Liver (tissue), 3 donors: ENCODE results near the gene LAMB1.

ENCODE experiments used
- CTCF ChIP-seq: fragments of 150-350 bp; IDR thresholded peaks from 2 replicates; pipeline ENCODE4 v1.5.1; 2017; ENCODE audit warnings: improper control_type of control experiment, low read depth, low read length; ENCODE audit not compliant: missing input control
- EGR1 ChIP-seq, 2 donors: IDR thresholded peaks; 2 replicates each; pipeline ENCODE4 v1.6.1; 2016 to 2018; ENCODE audit warnings: antibody characterized with exemption in 2 of 2, low read depth in 2 of 2
- FOXA1 ChIP-seq: IDR thresholded peaks from 2 replicates; pipeline ENCODE4 v1.6.1; 2016; ENCODE audit warnings: antibody characterized with exemption
- JUND ChIP-seq, 2 donors: IDR thresholded peaks; 2 replicates each; pipeline ENCODE4 v1.6.1; 2016; ENCODE audit warnings: antibody characterized with exemption in 2 of 2
- RXRA ChIP-seq, 2 donors: IDR thresholded peaks; 2 replicates each; pipeline ENCODE4 v1.6.1; 2017 to 2018; ENCODE audit warnings: antibody characterized with exemption in 2 of 2, mild to moderate bottlenecking in 1 of 2
- TF ChIP-seq, protein P1 (sequence below): IDR thresholded peaks from 2 replicates; pipeline ENCODE4 v1.6.1; 2016; ENCODE audit warnings: antibody characterized with exemption, mild to moderate bottlenecking
- donor health status: healthy.
- donor health status: healthy.

DNA sequence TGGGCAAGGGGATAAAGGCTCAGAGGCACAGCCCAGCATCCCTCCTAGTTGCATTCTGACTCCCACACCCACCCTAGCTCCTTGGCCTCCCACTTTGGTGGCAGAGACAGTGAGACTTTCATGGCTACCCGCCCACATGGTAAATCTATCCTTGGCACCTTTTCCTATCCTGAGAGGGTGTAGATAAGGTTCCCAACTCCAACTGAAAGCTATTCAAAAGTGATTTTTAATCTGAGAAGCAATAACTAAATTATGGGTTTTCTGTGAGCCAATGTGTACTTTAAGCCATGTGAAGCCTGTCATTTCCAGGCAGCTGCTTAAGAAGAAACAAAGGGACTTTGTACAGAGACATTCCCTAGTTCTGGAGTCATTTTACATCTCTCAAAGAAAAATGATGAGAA lies 9.1 kb downstream of the LAMB1 start:
- TF ChIP-seq CTCF (no peak), JUND (IDR thresholded peaks at IDR 0.05) (no peak), EGR1 (IDR thresholded peaks at IDR 0.05; ENCODE audit: low read depth in 2 of 2) (no peak), RXRA (IDR thresholded peaks at IDR 0.05) (no peak), FOXA1 (no peak)
- TF ChIP-seq, protein P1, sequence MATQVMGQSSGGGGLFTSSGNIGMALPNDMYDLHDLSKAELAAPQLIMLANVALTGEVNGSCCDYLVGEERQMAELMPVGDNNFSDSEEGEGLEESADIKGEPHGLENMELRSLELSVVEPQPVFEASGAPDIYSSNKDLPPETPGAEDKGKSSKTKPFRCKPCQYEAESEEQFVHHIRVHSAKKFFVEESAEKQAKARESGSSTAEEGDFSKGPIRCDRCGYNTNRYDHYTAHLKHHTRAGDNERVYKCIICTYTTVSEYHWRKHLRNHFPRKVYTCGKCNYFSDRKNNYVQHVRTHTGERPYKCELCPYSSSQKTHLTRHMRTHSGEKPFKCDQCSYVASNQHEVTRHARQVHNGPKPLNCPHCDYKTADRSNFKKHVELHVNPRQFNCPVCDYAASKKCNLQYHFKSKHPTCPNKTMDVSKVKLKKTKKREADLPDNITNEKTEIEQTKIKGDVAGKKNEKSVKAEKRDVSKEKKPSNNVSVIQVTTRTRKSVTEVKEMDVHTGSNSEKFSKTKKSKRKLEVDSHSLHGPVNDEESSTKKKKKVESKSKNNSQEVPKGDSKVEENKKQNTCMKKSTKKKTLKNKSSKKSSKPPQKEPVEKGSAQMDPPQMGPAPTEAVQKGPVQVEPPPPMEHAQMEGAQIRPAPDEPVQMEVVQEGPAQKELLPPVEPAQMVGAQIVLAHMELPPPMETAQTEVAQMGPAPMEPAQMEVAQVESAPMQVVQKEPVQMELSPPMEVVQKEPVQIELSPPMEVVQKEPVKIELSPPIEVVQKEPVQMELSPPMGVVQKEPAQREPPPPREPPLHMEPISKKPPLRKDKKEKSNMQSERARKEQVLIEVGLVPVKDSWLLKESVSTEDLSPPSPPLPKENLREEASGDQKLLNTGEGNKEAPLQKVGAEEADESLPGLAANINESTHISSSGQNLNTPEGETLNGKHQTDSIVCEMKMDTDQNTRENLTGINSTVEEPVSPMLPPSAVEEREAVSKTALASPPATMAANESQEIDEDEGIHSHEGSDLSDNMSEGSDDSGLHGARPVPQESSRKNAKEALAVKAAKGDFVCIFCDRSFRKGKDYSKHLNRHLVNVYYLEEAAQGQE: no peak
